HCT116 (cell line): ENCODE measurements around the gene CABLES1. TPM values are rescaled to one million over a fixed set of nuclear protein-coding genes. Genes with fewer than 3 reads are reported as not detected.

Experiments
- ATAC-seq: fragments of 200-7000 bp; cut with Tn5 transposase; 2 replicates; pipeline ENCODE4 v1.9.1; 2020; ENCODE audit warnings: mild to moderate bottlenecking, moderate library complexity
- BruUV-seq: library from RNA; stranded (reverse); fragments of 400-500 nt; replicated peaks from 2 replicates; lab custom pipeline; 2021; lab: Mats Ljungman, UMichigan
- CTCF ChIA-PET: fragments of 300-600 bp; sonication (Branson Sonifier 250); formaldehyde crosslinking; loops from one replicate; lab custom pipeline; 2021; ENCODE audit warnings: antibody characterized with exemption; lab: Charles Lee
- POLR2A ChIA-PET: fragments of 300-600, 350-600 bp; sonication (Branson Sonifier 250); formaldehyde crosslinking; loops from one replicate; lab custom pipeline; 2021; ENCODE audit warnings: antibody characterized with exemption; lab: Charles Lee
- RAD21 ChIA-PET, 2 experiments: fragments of 300-600 bp; sonication (Branson Sonifier 250); formaldehyde crosslinking; loops; one replicate each; lab custom pipeline; 2023; ENCODE audit warnings: low total read pairs in 2 of 2; ENCODE audit not compliant: uncharacterized antibody in 2 of 2, unreplicated experiment in 2 of 2, low non-redundant PET in 1 of 2; lab: Charles Lee
- DNase-seq: peaks from one replicate; pipeline ENCODE4 v3.0.0-alpha.2; 2010; ENCODE audit warnings: low read depth, low spot score
- H2AFZ ChIP-seq: fragments of 200-600 bp; shearing (Covaris generic), sonication (generic); 2 replicates; pipeline ENCODE4 v1.6.1; 2017; ENCODE audit warnings: low read depth, mixed run types, mixed read lengths, antibody characterized with exemption, low read length; ENCODE audit not compliant: poor library complexity, severe bottlenecking
- H3K27ac ChIP-seq: 2 replicates; pipeline ENCODE4 v1.5.1; 2012; ENCODE audit warnings: low read depth, low read length
- H3K27me3 ChIP-seq: fragments of 200-600 bp; sonication (generic); 2 replicates; pipeline ENCODE4 v1.6.1; 2016; ENCODE audit warnings: mixed run types, low read length, mixed read lengths; ENCODE audit not compliant: insufficient read depth
- H3K36me3 ChIP-seq, 2 experiments: fragments of 200-500 bp in 1 of 2; fragments of 200-600 bp in 1 of 2; sonication (Bioruptor generic) in 1 of 2; sonication (generic) in 1 of 2; 2 replicates each; pipeline versions ENCODE4 v1.5.1 to v1.6.1; 2014 to 2016; ENCODE audit warnings: low read length in 2 of 2, inconsistent platforms in 1 of 2, mixed read lengths in 1 of 2, mixed run types in 1 of 2; ENCODE audit not compliant: insufficient read depth in 2 of 2, control insufficient read depth in 1 of 2
- H3K4me1 ChIP-seq, 2 experiments: fragments of 200-600 bp in 1 of 2; sonication (generic) in 1 of 2; 2 replicates each; pipeline versions ENCODE4 v1.5.1 to v1.6.1; 2012 to 2017; ENCODE audit warnings: low read length in 2 of 2, inconsistent platforms in 1 of 2, mild to moderate bottlenecking in 1 of 2, mixed read lengths in 1 of 2, mixed run types in 1 of 2, moderate library complexity in 1 of 2; ENCODE audit not compliant: insufficient read depth in 2 of 2, control insufficient read depth in 1 of 2
- H3K4me2 ChIP-seq: fragments of 200-600 bp; sonication (generic); 2 replicates; pipeline ENCODE4 v1.6.1; 2017; ENCODE audit warnings: mixed run types, low read length, mixed read lengths
- H3K4me3 ChIP-seq, 2 experiments: fragments of 200-600 bp in 1 of 2; sonication (generic) in 1 of 2; replicated peaks in 1 of 2; 2 replicates each; pipeline ENCODE4 v1.5.1; 2011 to 2016; ENCODE audit warnings: low read length in 2 of 2, control low read depth in 1 of 2, low read depth in 1 of 2, mild to moderate bottlenecking in 1 of 2, mixed read lengths in 1 of 2, mixed run types in 1 of 2
- H3K79me2 ChIP-seq: fragments of 200-600 bp; sonication (generic); 2 replicates; pipeline ENCODE4 v1.6.1; 2017; ENCODE audit warnings: mild to moderate bottlenecking, mixed run types, low read length, moderate library complexity, mixed read lengths; ENCODE audit not compliant: insufficient read depth
- H3K9ac ChIP-seq: fragments of 200-600 bp; sonication (generic); 2 replicates; pipeline ENCODE4 v1.6.1; 2016; ENCODE audit warnings: low read length, mixed read lengths
- H3K9me2 ChIP-seq: fragments of 200-600 bp; sonication (generic), shearing (Covaris generic); 2 replicates; pipeline ENCODE4 v1.6.1; 2017; ENCODE audit warnings: mixed run types, mild to moderate bottlenecking, moderate library complexity; ENCODE audit not compliant: insufficient read depth
- H3K9me3 ChIP-seq, 2 experiments: fragments of 200-500 bp in 1 of 2; fragments of 200-600 bp in 1 of 2; sonication (Bioruptor generic) in 1 of 2; sonication (generic) in 1 of 2; 2 replicates each; pipeline ENCODE4 v1.6.1; 2014 to 2017; ENCODE audit warnings: low read length in 2 of 2, mixed read lengths in 2 of 2, inconsistent platforms in 1 of 2, low read depth in 1 of 2, mild to moderate bottlenecking in 1 of 2, mixed run types in 1 of 2, moderate library complexity in 1 of 2; ENCODE audit not compliant: control insufficient read depth in 1 of 2, insufficient read depth in 1 of 2
- H4K20me1 ChIP-seq: fragments of 200-600 bp; sonication (generic), shearing (Covaris generic); 2 replicates; pipeline ENCODE4 v1.6.1; 2017; ENCODE audit warnings: mixed run types, mild to moderate bottlenecking, moderate library complexity; ENCODE audit not compliant: insufficient read depth
- ATF3 ChIP-seq: IDR thresholded peaks from 2 replicates; pipeline ENCODE4 v1.6.1; 2012
- CBX3 ChIP-seq: IDR thresholded peaks from 2 replicates; pipeline ENCODE4 v1.6.1; 2012; ENCODE audit warnings: low read depth
- EZH2 ChIP-seq: fragments of 200-600 bp; sonication (generic); IDR thresholded peaks from 2 replicates; pipeline ENCODE4 v1.6.1; 2017; ENCODE audit warnings: antibody characterized with exemption, mixed run types
- JUND ChIP-seq: IDR thresholded peaks from 2 replicates; pipeline ENCODE4 v1.6.1; 2012
- POLR2A ChIP-seq: IDR thresholded peaks from 2 replicates; pipeline ENCODE4 v1.7.0; 2011; ENCODE audit warnings: borderline replicate concordance; ENCODE audit not compliant: insufficient read depth, insufficient read length; ENCODE audit errors: extremely low read depth
- POLR2AphosphoS5 ChIP-seq: IDR thresholded peaks from 2 replicates; pipeline ENCODE4 v1.6.1; 2011; ENCODE audit warnings: mild to moderate bottlenecking, low read depth, low read length, moderate library complexity
- RAD21 ChIP-seq: IDR thresholded peaks from 2 replicates; pipeline ENCODE4 v1.6.1; 2012; ENCODE audit warnings: low read depth, mild to moderate bottlenecking
- TCF7L2 ChIP-seq: IDR thresholded peaks from 2 replicates; pipeline ENCODE4 v1.7.0; 2011; ENCODE audit warnings: borderline replicate concordance, inconsistent platforms; ENCODE audit not compliant: insufficient read depth, insufficient read length; ENCODE audit errors: extremely low read depth
- ZNF274 ChIP-seq: fragments of 200-500 bp; sonication (Bioruptor generic); IDR thresholded peaks from 2 replicates; pipeline ENCODE4 v1.6.1; 2014; ENCODE audit warnings: mild to moderate bottlenecking, low read depth, low read length, inconsistent platforms
- intact Hi-C: fragments of 100-400 bp; cut with micrococcal nuclease; formaldehyde crosslinking; loops from 2 replicates; pipeline ENCODE4 v1.10.0; 2022
- total RNA-seq: library from RNA; stranded (reverse); gene quantifications from one replicate; pipeline ENCODE4 v1.2.1, GENCODE V29; 2021; ENCODE audit not compliant: unreplicated experiment
- TF ChIP-seq, protein P1 (sequence below), 3 experiments: fragments of 200-600 bp in 1 of 3; sonication (generic) in 1 of 3; IDR thresholded peaks in 2 of 3; conservative IDR thresholded peaks in 1 of 3; 2 replicates each; pipeline ENCODE4 v1.5.1; 2012 to 2017; ENCODE audit warnings: low read depth in 2 of 3, low read length in 2 of 3, antibody characterized with exemption in 1 of 3, borderline replicate concordance in 1 of 3, control low read depth in 1 of 3, mild to moderate bottlenecking in 1 of 3, mixed read lengths in 1 of 3, mixed run types in 1 of 3, moderate library complexity in 1 of 3; ENCODE audit not compliant: insufficient read depth in 1 of 3
- TF ChIP-seq, protein P2 (sequence below): IDR thresholded peaks from 2 replicates; pipeline ENCODE4 v1.6.1; 2011; ENCODE audit warnings: mild to moderate bottlenecking, low read length, moderate library complexity; ENCODE audit not compliant: insufficient replicate concordance; ENCODE audit errors: extremely low read depth

CABLES1 gene
- total RNA-seq, 1 experiment from 2014 or later, result 7.7 TPM

- no peak for ATAC-seq
- H4K20me1 ChIP-seq, result no peaks in the 10 kb centered on the region
- TF ChIP-seq CBX3, result no peak
- TF ChIP-seq ATF3, result no peak
- TF ChIP-seq, all 23 proteins: peak for 0
- Histone ChIP-seq H3K9me2 (no peaks in the 10 kb centered on the region), H3K27me3 (no peaks in the 10 kb centered on the region), H3K79me2 (no peaks in the 10 kb centered on the region), H3K4me1 (no peaks in the 10 kb centered on the region), H3K9me3 (no peaks in the 10 kb centered on the region), H3K9ac (no peak overlapping the region), H3K4me2 (no peak overlapping the region), H3K27ac (no peak overlapping the region), H2AFZ (no peak overlapping the region), H3K36me3 (no peaks in the 10 kb centered on the region), H3K4me3 (no peak overlapping the region)
- POLR2A ChIA-PET, result no interaction called here
- intact Hi-C loops, result no loop called here
- CTCF ChIA-PET, result no interaction called here
- no TSS peak for BruUV-seq
- RAD21 ChIA-PET, result no interaction called here
- no peak for DNase-seq
Measured at GRCh38 chr18:23149570-23149969, 14.3 kb downstream of the CABLES1 start.

DNA sequence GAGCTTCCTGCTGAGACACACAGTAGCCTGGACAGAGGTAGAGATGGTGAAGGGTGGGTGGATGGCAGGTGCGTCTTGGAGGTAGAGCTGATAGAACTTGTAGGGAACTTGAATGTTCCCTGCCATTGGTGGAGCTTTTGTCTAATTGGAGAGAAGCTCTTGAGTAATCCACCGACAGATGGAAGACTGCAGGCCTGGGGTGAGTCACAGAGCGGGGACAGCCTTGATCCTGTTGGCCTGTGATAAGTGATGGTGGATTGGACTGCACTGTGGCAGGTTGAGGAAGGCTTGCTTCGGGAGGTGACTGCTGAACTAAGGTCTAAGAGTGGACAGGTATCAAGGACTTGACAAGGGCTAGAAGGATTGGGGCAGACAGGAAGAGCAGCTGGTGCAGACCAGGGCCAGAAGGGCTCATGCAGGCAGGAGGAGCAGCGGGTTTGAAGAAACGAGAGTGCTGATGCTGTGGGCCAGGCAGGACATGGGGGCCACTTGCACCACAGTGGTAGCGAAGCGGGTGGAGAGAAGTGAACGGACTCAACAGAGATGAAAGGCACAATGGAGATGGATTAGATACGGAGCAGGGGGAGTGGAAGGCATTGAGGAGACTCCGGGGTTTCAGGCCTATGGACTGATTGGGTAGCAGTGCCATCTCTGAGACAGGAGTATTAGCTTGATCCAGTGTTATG lies 16.3 kb downstream of the CABLES1 start:
- no peak overlapping the region for H3K27ac ChIP-seq
- CTCF ChIA-PET, result no interaction called here
- H3K27me3 ChIP-seq, result no peaks in the 10 kb centered on the region
- H3K36me3 ChIP-seq, result no peaks in the 10 kb centered on the region
- no peak overlapping the region for H2AFZ ChIP-seq
- no peaks in the 10 kb centered on the region for H3K9me2 ChIP-seq
- intact Hi-C loops, result no loop called here
- H3K9me3 ChIP-seq, result no peaks in the 10 kb centered on the region
- no TSS peak for BruUV-seq
- ATAC-seq, result no peak
- RAD21 ChIA-PET, result no interaction called here
- peaks cover 0 to 6% of the 10 kb centered on the region in 2 experiments; a peak in 1 of 4 replicates for H3K4me1 ChIP-seq
- H3K79me2 ChIP-seq, result no peaks in the 10 kb centered on the region
- no peaks in the 10 kb centered on the region for H4K20me1 ChIP-seq
- H3K4me2 ChIP-seq, result no peak overlapping the region
- no peak overlapping the region for H3K4me3 ChIP-seq
- POLR2A ChIA-PET, result no interaction called here
- H3K9ac ChIP-seq, result no peak overlapping the region
- DNase-seq, result no peak
- TF ChIP-seq, protein P1, sequence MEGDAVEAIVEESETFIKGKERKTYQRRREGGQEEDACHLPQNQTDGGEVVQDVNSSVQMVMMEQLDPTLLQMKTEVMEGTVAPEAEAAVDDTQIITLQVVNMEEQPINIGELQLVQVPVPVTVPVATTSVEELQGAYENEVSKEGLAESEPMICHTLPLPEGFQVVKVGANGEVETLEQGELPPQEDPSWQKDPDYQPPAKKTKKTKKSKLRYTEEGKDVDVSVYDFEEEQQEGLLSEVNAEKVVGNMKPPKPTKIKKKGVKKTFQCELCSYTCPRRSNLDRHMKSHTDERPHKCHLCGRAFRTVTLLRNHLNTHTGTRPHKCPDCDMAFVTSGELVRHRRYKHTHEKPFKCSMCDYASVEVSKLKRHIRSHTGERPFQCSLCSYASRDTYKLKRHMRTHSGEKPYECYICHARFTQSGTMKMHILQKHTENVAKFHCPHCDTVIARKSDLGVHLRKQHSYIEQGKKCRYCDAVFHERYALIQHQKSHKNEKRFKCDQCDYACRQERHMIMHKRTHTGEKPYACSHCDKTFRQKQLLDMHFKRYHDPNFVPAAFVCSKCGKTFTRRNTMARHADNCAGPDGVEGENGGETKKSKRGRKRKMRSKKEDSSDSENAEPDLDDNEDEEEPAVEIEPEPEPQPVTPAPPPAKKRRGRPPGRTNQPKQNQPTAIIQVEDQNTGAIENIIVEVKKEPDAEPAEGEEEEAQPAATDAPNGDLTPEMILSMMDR (IDR thresholded peaks at IDR 0.05 in 2 of 3, conservative IDR thresholded peaks at IDR 0.05 in 1 of 3; ENCODE audit: borderline replicate concordance in 1 of 3, insufficient read depth in 1 of 3, low read depth in 2 of 3, low read length in 2 of 3), result no peak
- TF ChIP-seq JUND, result no peak
- no peak for TF ChIP-seq POLR2A
- no peak for TF ChIP-seq RAD21
- no peak for TF ChIP-seq ZNF274
- TF ChIP-seq EZH2, result no peak
- no peak for TF ChIP-seq POLR2AphosphoS5
- TF ChIP-seq, protein P2, sequence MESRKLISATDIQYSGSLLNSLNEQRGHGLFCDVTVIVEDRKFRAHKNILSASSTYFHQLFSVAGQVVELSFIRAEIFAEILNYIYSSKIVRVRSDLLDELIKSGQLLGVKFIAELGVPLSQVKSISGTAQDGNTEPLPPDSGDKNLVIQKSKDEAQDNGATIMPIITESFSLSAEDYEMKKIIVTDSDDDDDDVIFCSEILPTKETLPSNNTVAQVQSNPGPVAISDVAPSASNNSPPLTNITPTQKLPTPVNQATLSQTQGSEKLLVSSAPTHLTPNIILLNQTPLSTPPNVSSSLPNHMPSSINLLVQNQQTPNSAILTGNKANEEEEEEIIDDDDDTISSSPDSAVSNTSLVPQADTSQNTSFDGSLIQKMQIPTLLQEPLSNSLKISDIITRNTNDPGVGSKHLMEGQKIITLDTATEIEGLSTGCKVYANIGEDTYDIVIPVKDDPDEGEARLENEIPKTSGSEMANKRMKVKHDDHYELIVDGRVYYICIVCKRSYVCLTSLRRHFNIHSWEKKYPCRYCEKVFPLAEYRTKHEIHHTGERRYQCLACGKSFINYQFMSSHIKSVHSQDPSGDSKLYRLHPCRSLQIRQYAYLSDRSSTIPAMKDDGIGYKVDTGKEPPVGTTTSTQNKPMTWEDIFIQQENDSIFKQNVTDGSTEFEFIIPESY, result no peak
- TF ChIP-seq TCF7L2, result no peak
